Upper lobe of left lung (tissue), 4 donors: ENCODE results near the gene WDR41.
"Not testable (repeated sequence)": the region's sequence is repeated elsewhere in the genome, so short reads cannot be mapped to it uniquely, and the experiment has no call there.

Experiments
- CTCF ChIP-seq, 6 experiments: fragments of 450-650 bp in 4 of 6; fragments of 200-600 bp in 2 of 6; sonication (generic) in 2 of 6; IDR thresholded peaks; one replicate each; pipeline ENCODE4 v1.5.1; 2016 to 2019; ENCODE audit warnings: antibody characterized with exemption in 6 of 6
- EP300 ChIP-seq, 4 donors: sonication (generic); formaldehyde crosslinking; IDR thresholded peaks; one replicate each; pipeline ENCODE4 v1.5.1; 2017; ENCODE audit warnings: antibody characterized with exemption in 4 of 4, control low read depth in 2 of 4
- POLR2A ChIP-seq, 4 donors: fragments of 450-650 bp; IDR thresholded peaks; one replicate each; pipeline ENCODE4 v1.5.1; 2016 to 2017; ENCODE audit warnings: antibody characterized with exemption in 4 of 4, mild to moderate bottlenecking in 2 of 4
- POLR2AphosphoS5 ChIP-seq, 2 donors: sonication (generic); formaldehyde crosslinking; IDR thresholded peaks; one replicate each; pipeline ENCODE4 v1.5.1; 2017; ENCODE audit warnings: antibody characterized with exemption in 2 of 2

- not testable (repeated sequence) for TF ChIP-seq CTCF, POLR2A, EP300, POLR2AphosphoS5 (IDR thresholded peaks at IDR 0.05)
Observed at GRCh38 chr5:77386340-77386739, 105.8 kb downstream of the WDR41 start.
